ENCODE data around the gene ZNF784.

ZNF784 gene

GRCh38 chr19:55624109-55625003 lies at the start of gene ZNF784:
Gene ZNF784, minus strand, starts transcription at chr19:55624566. Its CDS starts 5 bp downstream, at chr19:55624561.
- DNase-seq = peak; percentile 91

- DNase-seq = no peak
These were observed 49.5 kb upstream of the ZNF784 start for GRCh38 chr19:55673889-55674288.

- no peak for DNase-seq
These were observed 49.1 kb upstream of the ZNF784 start for GRCh38 chr19:55673465-55673864.

- DNase-seq = no peak
These were observed 48.1 kb upstream of the ZNF784 start for GRCh38 chr19:55672418-55672817.

- DNase-seq = no peak
These were observed 46.6 kb upstream of the ZNF784 start for GRCh38 chr19:55671054-55671378.

GRCh38 chr19:55670280-55671053 lies 46.1 kb upstream of the ZNF784 start:
- DNase-seq = no peak

- no peak for DNase-seq
These were observed 45.3 kb upstream of the ZNF784 start for GRCh38 chr19:55669418-55670279.

- no peak for DNase-seq
These were observed 44.4 kb upstream of the ZNF784 start for GRCh38 chr19:55668603-55669348.

GRCh38 chr19:55667958-55668357 lies 43.6 kb upstream of the ZNF784 start:
- DNase-seq = no peak

GRCh38 chr19:55667511-55667910 lies 43.1 kb upstream of the ZNF784 start:
- DNase-seq = no peak

GRCh38 chr19:55667006-55667381 lies 42.6 kb upstream of the ZNF784 start:
- no peak for DNase-seq

- DNase-seq = no peak
These were observed 42.1 kb upstream of the ZNF784 start for GRCh38 chr19:55666343-55667005.

GRCh38 chr19:55663846-55664536 lies 39.6 kb upstream of the ZNF784 start:
- no peak for DNase-seq

- no peak for DNase-seq
These were observed 37.5 kb upstream of the ZNF784 start for GRCh38 chr19:55661826-55662225.

GRCh38 chr19:55660991-55661390 lies 36.6 kb upstream of the ZNF784 start:
- no peak for DNase-seq

- DNase-seq = no peak
These were observed 36.0 kb upstream of the ZNF784 start for GRCh38 chr19:55660404-55660803.

GRCh38 chr19:55659822-55660221 lies 35.5 kb upstream of the ZNF784 start:
- no peak for DNase-seq

- DNase-seq = no peak
These were observed 34.6 kb upstream of the ZNF784 start for GRCh38 chr19:55658846-55659459.

- no peak for DNase-seq
These were observed 32.8 kb upstream of the ZNF784 start for GRCh38 chr19:55656988-55657747.

- DNase-seq = no peak
These were observed 32.2 kb upstream of the ZNF784 start for GRCh38 chr19:55656552-55656951.
